Astrocyte (in vitro differentiated cells and primary cell): ENCODE data around the gene PFDN1. TPM values are rescaled to one million over a fixed set of nuclear protein-coding genes. Genes with fewer than 3 reads are reported as not detected.

ENCODE experiments used
- DNase-seq: peaks from one replicate; pipeline ENCODE4 v3.0.0-alpha.2; 2010; ENCODE audit warnings: low read depth
- FAIRE-seq: peaks from 2 replicates; lab custom pipeline; 2011; peaks lifted over from hg19 to GRCh38; lab: Jason Lieb, UNC
- H2AFZ ChIP-seq: 2 replicates; pipeline ENCODE4 v1.6.0; 2012; ENCODE audit warnings: low read depth, low read length, inconsistent platforms
- H3K27ac ChIP-seq: 2 replicates; pipeline ENCODE4 v1.5.1; 2011; ENCODE audit warnings: low read depth, low read length, inconsistent platforms
- H3K27me3 ChIP-seq: 2 replicates; pipeline ENCODE4 v1.6.0; 2011; ENCODE audit warnings: low read length, inconsistent platforms; ENCODE audit not compliant: insufficient read depth
- H3K36me3 ChIP-seq: 2 replicates; pipeline ENCODE4 v1.5.1; 2011; ENCODE audit warnings: low read length, inconsistent platforms; ENCODE audit not compliant: insufficient read depth
- H3K4me1 ChIP-seq: 2 replicates; pipeline ENCODE4 v1.5.1; 2011; ENCODE audit warnings: low read length, inconsistent platforms; ENCODE audit not compliant: insufficient read depth
- H3K4me2 ChIP-seq: 2 replicates; pipeline ENCODE4 v1.6.0; 2012; ENCODE audit warnings: low read length, inconsistent platforms
- H3K4me3 ChIP-seq: 2 replicates; pipeline ENCODE4 v1.5.1; 2011; ENCODE audit warnings: low read depth, mild to moderate bottlenecking, low read length, inconsistent platforms; ENCODE audit not compliant: insufficient read depth
- H3K79me2 ChIP-seq: 2 replicates; pipeline ENCODE4 v1.6.0; 2012; ENCODE audit warnings: mild to moderate bottlenecking, low read length, inconsistent platforms; ENCODE audit not compliant: insufficient read depth
- H3K9ac ChIP-seq: 2 replicates; pipeline ENCODE4 v1.6.0; 2012; ENCODE audit warnings: mild to moderate bottlenecking, low read length, inconsistent platforms
- H3K9me3 ChIP-seq: 2 replicates; pipeline ENCODE4 v1.5.1; 2012; ENCODE audit warnings: low read depth, mild to moderate bottlenecking, low read length, inconsistent platforms; ENCODE audit not compliant: insufficient read depth
- H4K20me1 ChIP-seq: 2 replicates; pipeline ENCODE4 v1.6.0; 2012; ENCODE audit warnings: low read length, inconsistent platforms; ENCODE audit not compliant: insufficient read depth
- H3K27ac Mint-ChIP-seq: one replicate; pipeline ENCODE4 v1.8.0; 2021; ENCODE audit warnings: mild to moderate bottlenecking, mixed read lengths; ENCODE audit not compliant: unreplicated experiment
- H3K27me3 Mint-ChIP-seq: one replicate; pipeline ENCODE4 v1.8.0; 2021; ENCODE audit warnings: low read depth, mixed read lengths; ENCODE audit not compliant: unreplicated experiment
- H3K36me3 Mint-ChIP-seq: one replicate; pipeline ENCODE4 v1.8.0; 2021; ENCODE audit warnings: low read depth, mixed read lengths; ENCODE audit not compliant: unreplicated experiment
- H3K4me1 Mint-ChIP-seq: one replicate; pipeline ENCODE4 v1.8.0; 2021; ENCODE audit warnings: low read depth, mixed read lengths; ENCODE audit not compliant: unreplicated experiment
- H3K4me3 Mint-ChIP-seq: one replicate; pipeline ENCODE4 v1.8.0; 2021; ENCODE audit warnings: mild to moderate bottlenecking, moderate library complexity, mixed read lengths; ENCODE audit not compliant: unreplicated experiment
- H3K9me3 Mint-ChIP-seq: one replicate; pipeline ENCODE4 v1.8.0; 2021; ENCODE audit warnings: mild to moderate bottlenecking, mixed read lengths; ENCODE audit not compliant: unreplicated experiment
- EZH2 ChIP-seq: IDR thresholded peaks from 2 replicates; pipeline ENCODE4 v1.6.1; 2012; ENCODE audit warnings: mild to moderate bottlenecking, low read length, inconsistent platforms; ENCODE audit not compliant: insufficient read depth
- total RNA-seq: library from RNA; stranded (reverse); gene quantifications from 2 replicates; pipeline ENCODE4 v1.2.1, GENCODE V29; 2021
- TF ChIP-seq, protein P1 (sequence below): IDR thresholded peaks from 2 replicates; pipeline ENCODE4 v1.5.1; 2011; ENCODE audit warnings: low read depth, mild to moderate bottlenecking, inconsistent platforms, low read length, moderate library complexity; ENCODE audit not compliant: insufficient read depth

The PFDN1 gene
- total RNA-seq, 1 donor from 2014 or later = 202 TPM

DNA sequence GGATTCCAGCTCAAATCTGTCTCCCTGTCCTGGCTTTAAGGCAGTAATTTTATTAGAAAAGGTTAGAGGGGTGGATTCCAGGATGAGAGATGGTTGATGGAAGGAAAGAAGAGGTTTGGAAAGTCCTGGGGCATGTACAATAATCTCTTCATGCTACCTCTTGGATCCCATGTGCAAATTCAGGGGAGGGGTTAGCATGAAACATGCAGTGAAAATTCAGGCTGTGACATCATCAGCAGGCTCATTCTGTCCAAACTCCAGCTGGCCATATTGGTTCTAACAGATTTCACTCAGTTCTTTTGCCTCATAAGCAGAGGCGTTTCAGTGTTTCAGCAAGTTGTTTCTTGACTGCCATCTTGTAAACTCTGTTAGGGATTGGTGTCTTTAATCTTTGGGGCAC is 72.5 kb downstream of the PFDN1 start:
- Mint-ChIP-seq H3K4me1 (no peaks in the 10 kb centered on the region), H3K36me3 (peaks cover 7% of the 10 kb centered on the region), H3K27me3 (no peaks in the 10 kb centered on the region), H3K9me3 (no peaks in the 10 kb centered on the region), H3K27ac (no peak overlapping the region), H3K4me3 (no peak overlapping the region)
- H3K36me3 ChIP-seq = no peaks in the 10 kb centered on the region
- no peak overlapping the region for H3K9ac ChIP-seq
- FAIRE-seq (no peak), DNase-seq (no peak)
- no peak overlapping the region for H3K4me3 ChIP-seq
- H3K27me3 ChIP-seq = no peaks in the 10 kb centered on the region
- no peaks in the 10 kb centered on the region for H3K4me1 ChIP-seq
- H3K27ac ChIP-seq = no peak overlapping the region
- no peak overlapping the region for H2AFZ ChIP-seq
- H3K79me2 ChIP-seq = no peaks in the 10 kb centered on the region
- no peak overlapping the region for H3K4me2 ChIP-seq
- TF ChIP-seq EZH2 = no peak
- TF ChIP-seq, protein P1, sequence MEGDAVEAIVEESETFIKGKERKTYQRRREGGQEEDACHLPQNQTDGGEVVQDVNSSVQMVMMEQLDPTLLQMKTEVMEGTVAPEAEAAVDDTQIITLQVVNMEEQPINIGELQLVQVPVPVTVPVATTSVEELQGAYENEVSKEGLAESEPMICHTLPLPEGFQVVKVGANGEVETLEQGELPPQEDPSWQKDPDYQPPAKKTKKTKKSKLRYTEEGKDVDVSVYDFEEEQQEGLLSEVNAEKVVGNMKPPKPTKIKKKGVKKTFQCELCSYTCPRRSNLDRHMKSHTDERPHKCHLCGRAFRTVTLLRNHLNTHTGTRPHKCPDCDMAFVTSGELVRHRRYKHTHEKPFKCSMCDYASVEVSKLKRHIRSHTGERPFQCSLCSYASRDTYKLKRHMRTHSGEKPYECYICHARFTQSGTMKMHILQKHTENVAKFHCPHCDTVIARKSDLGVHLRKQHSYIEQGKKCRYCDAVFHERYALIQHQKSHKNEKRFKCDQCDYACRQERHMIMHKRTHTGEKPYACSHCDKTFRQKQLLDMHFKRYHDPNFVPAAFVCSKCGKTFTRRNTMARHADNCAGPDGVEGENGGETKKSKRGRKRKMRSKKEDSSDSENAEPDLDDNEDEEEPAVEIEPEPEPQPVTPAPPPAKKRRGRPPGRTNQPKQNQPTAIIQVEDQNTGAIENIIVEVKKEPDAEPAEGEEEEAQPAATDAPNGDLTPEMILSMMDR = no peak
- H3K9me3 ChIP-seq = no peaks in the 10 kb centered on the region
- H4K20me1 ChIP-seq = no peaks in the 10 kb centered on the region

DNA sequence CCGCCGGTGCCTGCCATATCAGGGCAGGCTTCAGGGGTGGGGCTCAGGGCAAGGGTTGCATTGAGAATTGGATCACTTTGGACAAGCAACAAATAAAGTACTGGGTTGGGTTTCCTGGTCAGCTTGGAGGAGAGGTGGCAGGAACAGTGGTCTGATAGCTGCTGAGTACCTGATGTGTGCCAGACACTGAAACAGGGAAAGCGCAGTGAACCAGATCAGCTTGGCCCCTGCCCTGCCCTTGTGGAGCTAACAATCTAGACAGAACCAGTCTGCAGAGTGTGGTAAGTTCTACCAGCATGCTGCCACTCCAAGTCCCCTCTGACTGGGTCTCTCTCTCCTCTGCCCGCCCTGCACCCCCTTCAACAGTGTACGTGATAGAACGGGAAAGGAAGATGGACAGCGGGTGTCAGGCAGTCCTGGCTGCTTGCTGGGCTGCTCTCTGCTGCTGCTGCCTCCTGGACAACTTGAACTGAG is 74.5 kb downstream of the PFDN1 start:
- no peak overlapping the region for H3K27ac ChIP-seq
- no peaks in the 10 kb centered on the region for H3K9me3 ChIP-seq
- FAIRE-seq (no peak), DNase-seq (no peak)
- H3K27me3 ChIP-seq = no peaks in the 10 kb centered on the region
- Mint-ChIP-seq H3K4me1 (peaks cover 6% of the 10 kb centered on the region), H3K4me3 (no peak overlapping the region), H3K9me3 (no peaks in the 10 kb centered on the region), H3K27ac (no peak overlapping the region), H3K36me3 (peaks cover 14% of the 10 kb centered on the region), H3K27me3 (no peaks in the 10 kb centered on the region)
- no peaks in the 10 kb centered on the region for H3K79me2 ChIP-seq
- H3K9ac ChIP-seq = no peak overlapping the region
- H3K4me2 ChIP-seq = no peak overlapping the region
- H4K20me1 ChIP-seq = no peaks in the 10 kb centered on the region
- TF ChIP-seq, protein P1 = no peak
- no peak for TF ChIP-seq EZH2
- no peak overlapping the region for H2AFZ ChIP-seq
- H3K4me3 ChIP-seq = no peak overlapping the region
- no peaks in the 10 kb centered on the region for H3K36me3 ChIP-seq
- peaks cover 5% of the 10 kb centered on the region for H3K4me1 ChIP-seq

DNA sequence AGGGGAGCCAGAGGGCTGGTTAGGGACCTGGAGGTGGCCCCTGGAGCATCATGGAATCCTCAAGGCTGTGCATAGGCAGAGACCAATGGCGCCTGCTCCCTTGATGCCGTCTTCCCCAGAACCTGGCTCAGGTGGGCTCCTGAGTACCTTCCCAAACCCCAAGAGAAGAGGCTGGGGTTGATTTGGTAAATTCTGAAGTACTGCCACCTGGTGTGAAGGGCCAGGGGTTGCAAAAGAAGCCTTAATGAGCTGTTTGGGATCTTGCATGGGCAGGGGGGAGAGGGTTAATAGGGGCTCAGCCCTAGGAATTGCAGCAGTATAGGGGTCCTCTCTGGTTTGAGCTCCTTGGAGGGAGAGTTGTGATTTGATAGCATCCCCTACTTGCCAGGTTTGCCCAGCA is 75.9 kb downstream of the PFDN1 start:
- Histone ChIP-seq H3K4me2 (no peak overlapping the region), H3K9me3 (no peaks in the 10 kb centered on the region), H3K79me2 (no peaks in the 10 kb centered on the region), H3K9ac (no peak overlapping the region), H3K4me3 (no peak overlapping the region), H3K27me3 (no peaks in the 10 kb centered on the region), H3K27ac (no peak overlapping the region), H3K36me3 (no peaks in the 10 kb centered on the region), H2AFZ (no peak overlapping the region), H4K20me1 (no peaks in the 10 kb centered on the region), H3K4me1 (peaks cover 14% of the 10 kb centered on the region)
- Mint-ChIP-seq H3K27me3 (no peaks in the 10 kb centered on the region), H3K4me3 (no peak overlapping the region), H3K9me3 (no peaks in the 10 kb centered on the region), H3K27ac (peak overlapping the region; percentile 2), H3K36me3 (peaks cover 15% of the 10 kb centered on the region), H3K4me1 (peaks cover 15% of the 10 kb centered on the region)
- no peak for DNase-seq
- FAIRE-seq = no peak
- no peak for TF ChIP-seq EZH2
- TF ChIP-seq, protein P1 = no peak
